H1 (cell line): Measurements from ENCODE around the gene GABRG3. TPM values are rescaled to one million over a fixed set of nuclear protein-coding genes. Genes with fewer than 3 reads are reported as not detected.

Experiments
- CTCF ChIA-PET: fragments of 300-600 bp; sonication (Branson Sonifier 250); formaldehyde crosslinking; loops from one replicate; lab custom pipeline; 2021; ENCODE audit not compliant: partially characterized antibody; lab: Charles Lee
- POLR2A ChIA-PET: fragments of 300-600 bp; sonication (Branson Sonifier 250); formaldehyde crosslinking; loops from one replicate; lab custom pipeline; 2021; ENCODE audit warnings: inconsistent platforms; ENCODE audit not compliant: partially characterized antibody; lab: Charles Lee
- DNase-seq, 2 experiments: peaks; one replicate each; pipeline versions ENCODE4 v3.0.0 to v3.0.0-alpha.2; 2010 to 2022; ENCODE audit warnings: low spot score in 2 of 2, low read depth in 1 of 2, mixed read lengths in 1 of 2
- FAIRE-seq: peaks from 2 replicates; lab custom pipeline; 2011; peaks lifted over from hg19 to GRCh38; lab: Jason Lieb, UNC
- H2AFZ ChIP-seq: 2 replicates; pipeline ENCODE4 v1.8.1; 2012; ENCODE audit warnings: low read length, inconsistent platforms
- H2AK5ac ChIP-seq: 2 replicates; pipeline ENCODE4 v1.6.1; 2013; ENCODE audit warnings: low read depth, low read length
- H2BK120ac ChIP-seq: replicated peaks from 2 replicates; pipeline ENCODE3; 2013; ENCODE audit warnings: low read depth, low read length, inconsistent platforms
- H2BK12ac ChIP-seq: 2 replicates; pipeline ENCODE4 v1.6.1; 2013; ENCODE audit warnings: low read depth, low read length
- H2BK15ac ChIP-seq: 2 replicates; pipeline ENCODE4 v1.6.1; 2013; ENCODE audit warnings: low read length
- H2BK20ac ChIP-seq: 2 replicates; pipeline ENCODE4 v1.6.1; 2013; ENCODE audit warnings: low read length
- H2BK5ac ChIP-seq: 2 replicates; pipeline ENCODE4 v1.6.1; 2013; ENCODE audit warnings: low read depth, low read length
- H3K14ac ChIP-seq: 2 replicates; pipeline ENCODE4 v1.6.1; 2013; ENCODE audit warnings: inconsistent platforms; ENCODE audit not compliant: insufficient read length
- H3K18ac ChIP-seq: 2 replicates; pipeline ENCODE4 v1.6.1; 2013; ENCODE audit warnings: low read length; ENCODE audit errors: extremely low read depth
- H3K23ac ChIP-seq: 2 replicates; pipeline ENCODE4 v1.6.1; 2013; ENCODE audit warnings: inconsistent platforms; ENCODE audit not compliant: insufficient read length
- H3K23me2 ChIP-seq: 2 replicates; pipeline ENCODE4 v1.6.1; 2013; ENCODE audit warnings: low read depth, low read length
- H3K27ac ChIP-seq: 2 replicates; pipeline ENCODE4 v1.6.1; 2011; ENCODE audit warnings: low read depth, low read length, inconsistent platforms
- H3K27me3 ChIP-seq, 4 experiments: replicated peaks in 1 of 4; 1 replicate in 1 of 4; 2 replicates in 3 of 4; pipeline versions ENCODE4 v1.6.1 to v1.8.1; 2011 to 2013; ENCODE audit warnings: low read length in 3 of 4, mild to moderate bottlenecking in 3 of 4, inconsistent platforms in 2 of 4, mixed read lengths in 2 of 4, moderate library complexity in 1 of 4; ENCODE audit not compliant: control insufficient read depth in 3 of 4, insufficient read depth in 3 of 4; ENCODE audit errors: extremely low read depth in 1 of 4
- H3K36me3 ChIP-seq, 4 experiments: 2 replicates each; pipeline versions ENCODE4 v1.6.1 to v1.8.1; 2011 to 2013; ENCODE audit warnings: mild to moderate bottlenecking in 4 of 4, low read length in 3 of 4, moderate library complexity in 2 of 4, control low read depth in 1 of 4, inconsistent platforms in 1 of 4; ENCODE audit not compliant: insufficient read depth in 4 of 4, control insufficient read depth in 2 of 4
- H3K4ac ChIP-seq: replicated peaks from 2 replicates; pipeline ENCODE3; 2013; ENCODE audit warnings: low read length, low read depth, mixed read lengths, inconsistent platforms; ENCODE audit not compliant: insufficient read length
- H3K4me1 ChIP-seq, 4 experiments: replicated peaks in 1 of 4; 1 replicate in 1 of 4; 2 replicates in 3 of 4; pipeline versions ENCODE4 v1.6.1 to v1.8.1; 2011 to 2013; ENCODE audit warnings: low read length in 3 of 4, inconsistent platforms in 2 of 4, mixed read lengths in 1 of 4; ENCODE audit not compliant: insufficient read depth in 4 of 4, control insufficient read depth in 3 of 4
- H3K4me2 ChIP-seq, 2 experiments: 2 replicates each; pipeline versions ENCODE4 v1.6.1 to v1.8.1; 2011 to 2013; ENCODE audit warnings: low read depth in 2 of 2, low read length in 2 of 2, control low read depth in 1 of 2, inconsistent platforms in 1 of 2, mild to moderate bottlenecking in 1 of 2; ENCODE audit not compliant: insufficient read depth in 1 of 2
- H3K4me3 ChIP-seq, 4 experiments: fragments of 200-600, 300-600 bp in 1 of 4; sonication (generic), shearing (Covaris generic), sonication (Bioruptor Twin) in 1 of 4; 2 replicates each; pipeline versions ENCODE4 v1.5.1 to v1.8.1; 2011 to 2016; ENCODE audit warnings: low read length in 4 of 4, low read depth in 3 of 4, control low read depth in 2 of 4, inconsistent platforms in 2 of 4, mild to moderate bottlenecking in 2 of 4, mixed read lengths in 1 of 4, moderate library complexity in 1 of 4; ENCODE audit not compliant: insufficient read depth in 2 of 4; ENCODE audit errors: extremely low read depth in 1 of 4
- H3K56ac ChIP-seq: replicated peaks from 2 replicates; pipeline ENCODE3; 2013; ENCODE audit warnings: low read depth, mild to moderate bottlenecking, mixed read lengths, low read length, inconsistent platforms; ENCODE audit not compliant: insufficient read length
- H3K79me1 ChIP-seq: 2 replicates; pipeline ENCODE4 v1.6.1; 2013; ENCODE audit warnings: low read depth, low read length, control low read depth
- H3K79me2 ChIP-seq, 2 experiments: 2 replicates each; pipeline versions ENCODE4 v1.6.1 to v1.8.1; 2012 to 2013; ENCODE audit warnings: low read length in 2 of 2, mild to moderate bottlenecking in 2 of 2, inconsistent platforms in 1 of 2; ENCODE audit not compliant: insufficient read depth in 2 of 2, control insufficient read depth in 1 of 2
- H3K9ac ChIP-seq, 4 experiments: replicated peaks in 1 of 4; 1 replicate in 1 of 4; 2 replicates in 3 of 4; pipeline versions ENCODE4 v1.6.1 to v1.8.1; 2011 to 2013; ENCODE audit warnings: low read depth in 3 of 4, low read length in 3 of 4, control low read depth in 2 of 4, mild to moderate bottlenecking in 2 of 4, moderate library complexity in 2 of 4, inconsistent platforms in 1 of 4; ENCODE audit errors: extremely low read depth in 1 of 4
- H3K9me3 ChIP-seq, 2 experiments: 2 replicates each; pipeline versions ENCODE4 v1.6.1 to v1.8.1; 2012 to 2013; ENCODE audit warnings: mild to moderate bottlenecking in 2 of 2, moderate library complexity in 2 of 2, control low read depth in 1 of 2, inconsistent platforms in 1 of 2, low read depth in 1 of 2, low read length in 1 of 2, mixed read lengths in 1 of 2; ENCODE audit not compliant: insufficient read depth in 2 of 2
- H4K20me1 ChIP-seq, 2 experiments: replicated peaks in 1 of 2; 2 replicates each; pipeline versions ENCODE3 to v1.8.1; 2011 to 2013; ENCODE audit warnings: inconsistent platforms in 2 of 2, low read length in 2 of 2, mild to moderate bottlenecking in 1 of 2; ENCODE audit not compliant: insufficient read depth in 2 of 2, control insufficient read depth in 1 of 2
- H4K5ac ChIP-seq: 2 replicates; pipeline ENCODE4 v1.6.1; 2013; ENCODE audit warnings: low read length, low read depth, mixed read lengths, inconsistent platforms; ENCODE audit not compliant: insufficient read length
- H4K8ac ChIP-seq: 2 replicates; pipeline ENCODE4 v1.8.0; 2013; ENCODE audit warnings: mild to moderate bottlenecking, moderate library complexity, low read length, inconsistent platforms; ENCODE audit not compliant: insufficient read depth; ENCODE audit errors: extremely low read depth
- H4K91ac ChIP-seq: replicated peaks from 2 replicates; pipeline ENCODE3; 2013; ENCODE audit warnings: low read length, mixed read lengths, inconsistent platforms; ENCODE audit not compliant: insufficient read length
- ATF3 ChIP-seq: IDR thresholded peaks from 2 replicates; pipeline ENCODE4 v1.6.1; 2011; ENCODE audit warnings: low read depth, mild to moderate bottlenecking, low read length; ENCODE audit not compliant: insufficient read depth
- CBX5 ChIP-seq: fragments of 300-800, 300-1000 bp; sonication (generic); IDR thresholded peaks from 2 replicates; pipeline ENCODE4 v1.7.1; 2016; ENCODE audit warnings: antibody characterized with exemption, low read length, low read depth
- CBX8 ChIP-seq: fragments of 300-800, 300-1000 bp; sonication (generic); IDR thresholded peaks from 2 replicates; pipeline ENCODE4 v1.7.1; 2016; ENCODE audit warnings: low read depth, low read length, borderline replicate concordance
- HDAC2 ChIP-seq, 2 experiments: fragments of 300-600 bp in 1 of 2; sonication (generic) in 1 of 2; IDR thresholded peaks; 2 replicates each; pipeline ENCODE4 v1.6.1; 2011 to 2012; ENCODE audit warnings: low read depth in 2 of 2, low read length in 2 of 2, mild to moderate bottlenecking in 2 of 2, moderate library complexity in 2 of 2, borderline replicate concordance in 1 of 2, inconsistent platforms in 1 of 2
- KDM4A ChIP-seq: IDR thresholded peaks from one replicate; pipeline ENCODE4 v1.7.1; 2012; ENCODE audit warnings: low read depth, mild to moderate bottlenecking, moderate library complexity, low read length, inconsistent platforms; ENCODE audit not compliant: severe bottlenecking
- RAD21 ChIP-seq, 2 experiments: IDR thresholded peaks in 1 of 2; conservative IDR thresholded peaks in 1 of 2; 2 replicates each; pipeline ENCODE4 v1.6.1; 2011; ENCODE audit warnings: low read depth in 2 of 2, low read length in 2 of 2, improper control_type of control experiment in 1 of 2, inconsistent platforms in 1 of 2, mild to moderate bottlenecking in 1 of 2, moderate library complexity in 1 of 2
- SAP30 ChIP-seq: fragments of 300-600 bp; sonication (generic); IDR thresholded peaks from 2 replicates; pipeline ENCODE4 v1.7.1; 2012; ENCODE audit warnings: low read length, moderate library complexity, mild to moderate bottlenecking, inconsistent platforms; ENCODE audit not compliant: insufficient read depth, insufficient replicate concordance
- SIN3A ChIP-seq, 2 experiments: IDR thresholded peaks in 1 of 2; conservative IDR thresholded peaks in 1 of 2; 2 replicates each; pipeline ENCODE4 v1.6.1; 2011 to 2012; ENCODE audit warnings: low read length in 2 of 2, improper control_type of control experiment in 1 of 2, low read depth in 1 of 2, mild to moderate bottlenecking in 1 of 2
- SIX5 ChIP-seq: IDR thresholded peaks from 2 replicates; pipeline ENCODE4 v1.6.1; 2011; ENCODE audit warnings: mild to moderate bottlenecking, low read depth, low read length
- TAF1 ChIP-seq: IDR thresholded peaks from 2 replicates; pipeline ENCODE4 v1.6.1; 2011; ENCODE audit warnings: mild to moderate bottlenecking, low read depth, low read length
- YY1 ChIP-seq: IDR thresholded peaks from 2 replicates; pipeline ENCODE4 v1.6.1; 2011; ENCODE audit warnings: low read depth, mild to moderate bottlenecking, low read length
- ZNF274 ChIP-seq: IDR thresholded peaks from 2 replicates; pipeline ENCODE4 v1.7.0; 2012; ENCODE audit warnings: low read length, borderline replicate concordance; ENCODE audit errors: extremely low read depth
- WGBS, 2 experiments: shearing (Covaris generic) in 1 of 2; methylation state at CpG; one replicate each; pipeline versions ENCODE4 v1.1.6 to v1.1.7; 2013 to 2015; ENCODE audit warnings: low lambda C conversion rate in 2 of 2, mixed read lengths in 2 of 2, inconsistent platforms in 1 of 2, low coverage in 1 of 2, missing lambda C conversion rate in 1 of 2; ENCODE audit not compliant: insufficient replicate concordance in 2 of 2, insufficient coverage in 1 of 2, insufficient read length in 1 of 2; ENCODE audit errors: extremely low coverage in 1 of 2, missing lambda C conversion rate in 1 of 2; 5-methylcytosine and 5-hydroxymethylcytosine counted together
- polyA plus RNA-seq, 7 experiments: library from polyadenylated mRNA; depleted of rRNA in 3 of 7; stranded (reverse) in 5 of 7; unstranded in 2 of 7; fragments of >200 nt in 5 of 7; fragments of 200-250 nt in 2 of 7; gene quantifications; 1 replicate in 5 of 7; 2 replicates in 1 of 7; 4 replicates in 1 of 7; pipeline versions ENCODE4 v1.2.1 to v1.2.3, GENCODE V29; 2011 to 2013; ENCODE audit warnings: missing spikeins in 2 of 7, mixed read lengths in 2 of 7
- total RNA-seq: library from RNA; stranded (reverse); fragmentation: NEBNext Ultra II Directional; extraction: Animal tissue kit (Norgen Biotek cat#: 25700); gene quantifications from 2 replicates; pipeline ENCODE4 v1.2.1, GENCODE V29; 2021

Gene GABRG3
- total and polyA plus RNA-seq, 2 of the 8 experiments (the other 6 are each of a cell fraction or from before 2014, with no cell fraction given): 0.17 to 0.80 TPM

- Histone ChIP-seq H3K56ac (no peak overlapping the region), H3K4me2 (no peak overlapping the region), H2BK12ac (no peak overlapping the region), H3K4ac (no peak overlapping the region), H3K14ac (no peak overlapping the region), H2BK5ac (no peak overlapping the region), H3K79me2 (no peaks in the 10 kb centered on the region), H4K5ac (no peak overlapping the region), H4K91ac (no peak overlapping the region), H3K4me1 (0 out of 7 replicates have a peak, but pooled peaks cover 0 to 3% (median 0%) of the 10 kb centered on the region in 4 experiments), H2BK120ac (no peak overlapping the region), H3K23me2 (no peaks in the 10 kb centered on the region), H3K27me3 (no peaks in the 10 kb centered on the region), H3K4me3 (no peak overlapping the region), H3K9me3 (peaks cover 0 to 4% of the 10 kb centered on the region in 2 experiments; a peak in 2 of 4 replicates), H2BK20ac (no peak overlapping the region), H3K79me1 (no peaks in the 10 kb centered on the region), H2BK15ac (no peak overlapping the region), H3K18ac (no peak overlapping the region), H2AK5ac (no peak overlapping the region), H3K36me3 (no peaks in the 10 kb centered on the region), H3K23ac (no peak overlapping the region), H3K27ac (no peak overlapping the region), H4K8ac (no peak overlapping the region), H4K20me1 (no peaks in the 10 kb centered on the region), H3K9ac (no peak overlapping the region), H2AFZ (no peak overlapping the region)
- CTCF ChIA-PET: interaction anchor here (0.6 to 1.7 kb wide), 4 partner anchors 19 to 907 kb away, joined by 3 to 7 read pairs (median 4); no protein-coding TSS in a partner anchor
- WGBS, 2 experiments: 81% methylated on average over 1 of the region's 1 CpG; no CpG with 5 or more reads in 1 of the 2 experiments
- FAIRE-seq: no peak
- no peak for DNase-seq
- POLR2A ChIA-PET: no interaction called here
- TF ChIP-seq CBX8 (no peak), TAF1 (no peak), ATF3 (no peak), CBX5 (no peak), HDAC2 (IDR thresholded peaks at IDR 0.05; ENCODE audit: borderline replicate concordance in 1 of 2, low read depth in 2 of 2, low read length in 2 of 2) (no peak), KDM4A (no peak), RAD21 (IDR thresholded peaks at IDR 0.05 in 1 of 2, conservative IDR thresholded peaks at IDR 0.05 in 1 of 2; ENCODE audit: low read depth in 2 of 2, low read length in 2 of 2) (no peak), SAP30 (no peak), SIN3A (conservative IDR thresholded peaks at IDR 0.05 in 1 of 2, IDR thresholded peaks at IDR 0.05 in 1 of 2; ENCODE audit: low read depth in 1 of 2, low read length in 2 of 2) (no peak), YY1 (no peak), SIX5 (no peak), ZNF274 (no peak)
Observed at GRCh38 chr15:27114473-27114872, 143.5 kb downstream of the GABRG3 start.
